ENCODE results near the gene HES2.

DNA sequence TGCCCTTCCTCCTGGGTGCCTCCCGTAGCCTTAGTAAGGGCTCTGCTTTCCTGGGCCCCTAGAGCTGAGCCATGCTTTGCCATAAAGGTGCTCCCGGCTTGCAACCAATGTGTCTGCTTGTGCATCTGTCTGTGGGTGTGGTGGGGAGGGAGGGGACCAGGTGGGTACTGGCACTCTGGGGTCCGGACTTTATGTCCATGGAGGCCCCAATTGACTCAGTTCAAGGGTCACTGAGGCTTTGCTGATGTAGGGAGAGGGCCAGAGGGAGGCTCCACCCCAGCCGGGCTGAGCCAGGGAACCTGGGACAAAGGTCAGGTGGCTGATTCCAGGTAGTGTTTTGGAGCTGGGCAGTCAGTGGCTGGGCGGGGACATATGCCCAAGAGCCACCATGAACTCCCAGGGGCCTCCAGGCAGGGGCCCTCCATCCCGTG is 31.2 kb upstream of the HES2 start:
- TF ChIP-seq, protein P1, sequence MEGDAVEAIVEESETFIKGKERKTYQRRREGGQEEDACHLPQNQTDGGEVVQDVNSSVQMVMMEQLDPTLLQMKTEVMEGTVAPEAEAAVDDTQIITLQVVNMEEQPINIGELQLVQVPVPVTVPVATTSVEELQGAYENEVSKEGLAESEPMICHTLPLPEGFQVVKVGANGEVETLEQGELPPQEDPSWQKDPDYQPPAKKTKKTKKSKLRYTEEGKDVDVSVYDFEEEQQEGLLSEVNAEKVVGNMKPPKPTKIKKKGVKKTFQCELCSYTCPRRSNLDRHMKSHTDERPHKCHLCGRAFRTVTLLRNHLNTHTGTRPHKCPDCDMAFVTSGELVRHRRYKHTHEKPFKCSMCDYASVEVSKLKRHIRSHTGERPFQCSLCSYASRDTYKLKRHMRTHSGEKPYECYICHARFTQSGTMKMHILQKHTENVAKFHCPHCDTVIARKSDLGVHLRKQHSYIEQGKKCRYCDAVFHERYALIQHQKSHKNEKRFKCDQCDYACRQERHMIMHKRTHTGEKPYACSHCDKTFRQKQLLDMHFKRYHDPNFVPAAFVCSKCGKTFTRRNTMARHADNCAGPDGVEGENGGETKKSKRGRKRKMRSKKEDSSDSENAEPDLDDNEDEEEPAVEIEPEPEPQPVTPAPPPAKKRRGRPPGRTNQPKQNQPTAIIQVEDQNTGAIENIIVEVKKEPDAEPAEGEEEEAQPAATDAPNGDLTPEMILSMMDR (IDR thresholded peaks at IDR 0.05) = no peak
- no peak for TF ChIP-seq POLR2A (IDR thresholded peaks at IDR 0.05)
